HUES64 (cell line): ENCODE results near the gene CGNL1. TPM values are rescaled to one million over a fixed set of nuclear protein-coding genes. Genes with fewer than 3 reads are reported as not detected.

Experiments used
- H3K27ac ChIP-seq: 2 replicates; pipeline ENCODE4 v1.7.0; 2013; ENCODE audit warnings: low read depth, low read length, inconsistent platforms
- H3K27me3 ChIP-seq: 2 replicates; pipeline ENCODE4 v1.6.1; 2013; ENCODE audit warnings: mild to moderate bottlenecking, low read length; ENCODE audit not compliant: insufficient read depth
- H3K36me3 ChIP-seq: 2 replicates; pipeline ENCODE4 v1.6.1; 2013; ENCODE audit warnings: mild to moderate bottlenecking, low read length; ENCODE audit not compliant: insufficient read depth
- H3K4me1 ChIP-seq: 2 replicates; pipeline ENCODE4 v1.6.1; 2013; ENCODE audit warnings: mild to moderate bottlenecking, low read length, moderate library complexity; ENCODE audit not compliant: insufficient read depth
- H3K4me3 ChIP-seq: 2 replicates; pipeline ENCODE4 v1.5.1; 2013; ENCODE audit warnings: mild to moderate bottlenecking, low read length, moderate library complexity
- H3K9ac ChIP-seq: 2 replicates; pipeline ENCODE4 v1.6.1; 2013; ENCODE audit warnings: mild to moderate bottlenecking, low read depth, low read length
- H3K9me3 ChIP-seq: 2 replicates; pipeline ENCODE4 v1.6.1; 2013; ENCODE audit warnings: low read depth, low read length; ENCODE audit not compliant: insufficient read depth
- whole genome bisulfite sequencing: fragments of 150-250, 120-280 bp; methylation state at CpG from one replicate; pipeline ENCODE4 v1.1.7; 2013; ENCODE audit warnings: missing lambda C conversion rate; 5-methylcytosine and 5-hydroxymethylcytosine counted together
- polyA plus RNA-seq, 2 experiments: library from polyadenylated mRNA; stranded (reverse); fragments of 50-300 nt; gene quantifications; one replicate each; pipeline ENCODE4 v1.2.3, GENCODE V29; 2013

The CGNL1 gene, protein sequence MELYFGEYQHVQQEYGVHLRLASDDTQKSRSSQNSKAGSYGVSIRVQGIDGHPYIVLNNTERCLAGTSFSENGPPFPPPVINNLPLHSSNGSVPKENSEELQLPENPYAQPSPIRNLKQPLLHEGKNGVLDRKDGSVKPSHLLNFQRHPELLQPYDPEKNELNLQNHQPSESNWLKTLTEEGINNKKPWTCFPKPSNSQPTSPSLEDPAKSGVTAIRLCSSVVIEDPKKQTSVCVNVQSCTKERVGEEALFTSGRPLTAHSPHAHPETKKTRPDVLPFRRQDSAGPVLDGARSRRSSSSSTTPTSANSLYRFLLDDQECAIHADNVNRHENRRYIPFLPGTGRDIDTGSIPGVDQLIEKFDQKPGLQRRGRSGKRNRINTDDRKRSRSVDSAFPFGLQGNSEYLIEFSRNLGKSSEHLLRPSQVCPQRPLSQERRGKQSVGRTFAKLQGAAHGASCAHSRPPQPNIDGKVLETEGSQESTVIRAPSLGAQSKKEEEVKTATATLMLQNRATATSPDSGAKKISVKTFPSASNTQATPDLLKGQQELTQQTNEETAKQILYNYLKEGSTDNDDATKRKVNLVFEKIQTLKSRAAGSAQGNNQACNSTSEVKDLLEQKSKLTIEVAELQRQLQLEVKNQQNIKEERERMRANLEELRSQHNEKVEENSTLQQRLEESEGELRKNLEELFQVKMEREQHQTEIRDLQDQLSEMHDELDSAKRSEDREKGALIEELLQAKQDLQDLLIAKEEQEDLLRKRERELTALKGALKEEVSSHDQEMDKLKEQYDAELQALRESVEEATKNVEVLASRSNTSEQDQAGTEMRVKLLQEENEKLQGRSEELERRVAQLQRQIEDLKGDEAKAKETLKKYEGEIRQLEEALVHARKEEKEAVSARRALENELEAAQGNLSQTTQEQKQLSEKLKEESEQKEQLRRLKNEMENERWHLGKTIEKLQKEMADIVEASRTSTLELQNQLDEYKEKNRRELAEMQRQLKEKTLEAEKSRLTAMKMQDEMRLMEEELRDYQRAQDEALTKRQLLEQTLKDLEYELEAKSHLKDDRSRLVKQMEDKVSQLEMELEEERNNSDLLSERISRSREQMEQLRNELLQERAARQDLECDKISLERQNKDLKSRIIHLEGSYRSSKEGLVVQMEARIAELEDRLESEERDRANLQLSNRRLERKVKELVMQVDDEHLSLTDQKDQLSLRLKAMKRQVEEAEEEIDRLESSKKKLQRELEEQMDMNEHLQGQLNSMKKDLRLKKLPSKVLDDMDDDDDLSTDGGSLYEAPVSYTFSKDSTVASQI
- polyA plus RNA-seq (2013, experiment 1 of 2) = 16.7 TPM
- polyA plus RNA-seq (2013, experiment 2 of 2) = 17.6 TPM

DNA sequence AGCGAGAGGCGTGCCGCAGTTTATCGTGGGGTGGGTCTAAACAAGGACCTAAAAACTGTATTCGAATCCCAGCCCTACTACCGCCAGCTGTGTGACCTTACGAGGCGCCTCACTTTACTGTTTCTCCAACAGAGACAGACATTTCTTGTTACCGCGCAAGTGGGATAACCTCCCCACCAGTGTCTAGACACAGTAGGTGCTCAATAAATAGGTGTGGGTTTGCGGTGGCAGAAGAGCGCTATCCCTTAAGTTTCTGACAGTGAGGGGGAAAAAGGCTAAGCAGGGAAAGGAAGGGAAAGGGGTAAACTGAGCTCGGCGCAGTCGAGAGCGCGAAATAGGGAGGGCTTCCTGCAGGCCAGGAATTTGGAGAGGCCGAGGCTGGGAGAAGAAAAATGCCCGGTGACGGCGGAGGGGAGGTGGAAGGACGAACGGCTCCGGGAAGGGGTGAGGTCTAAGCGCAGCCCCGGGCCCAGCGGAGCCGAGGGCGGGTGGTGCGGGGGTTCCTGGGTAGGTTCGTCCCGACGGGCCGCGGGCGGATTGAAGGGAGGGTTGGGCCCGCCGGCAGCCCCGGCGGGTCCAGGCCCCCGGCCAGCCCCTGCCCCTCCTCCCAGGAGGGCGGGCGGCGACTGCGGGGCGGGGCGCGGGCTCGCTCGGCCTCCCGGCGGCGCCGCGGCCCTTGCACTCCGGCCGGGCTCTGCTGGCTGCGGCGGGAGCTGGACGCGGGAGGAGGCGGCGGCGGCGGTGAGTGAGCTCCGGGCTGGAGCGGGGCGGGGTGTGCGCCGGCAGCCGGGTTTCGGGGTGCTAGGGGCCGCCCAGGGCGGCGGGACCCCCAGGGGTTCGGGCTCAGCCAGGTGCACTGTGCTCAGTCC, at the start of gene CGNL1:
Gene CGNL1, plus strand, starts transcription at position 679 of the 869 bp plus-strand sequence. CDS start 61,495 bp downstream, outside the sequence.
- 14% methylated on average over 76 of the region's 76 CpGs for WGBS
- peaks cover 28% of the 10 kb centered on the region for H3K4me1 ChIP-seq
- peaks cover 12% of the 10 kb centered on the region for H3K27me3 ChIP-seq
- H3K4me3 ChIP-seq = peak within 1 kb of the TSS; percentile 55
- H3K9me3 ChIP-seq = no peaks in the 10 kb centered on the region
- peak within 1 kb of the TSS; percentile 58 for H3K9ac ChIP-seq
- no peak within 1 kb of the TSS for H3K27ac ChIP-seq
- no peaks in the 10 kb centered on the region for H3K36me3 ChIP-seq

DNA sequence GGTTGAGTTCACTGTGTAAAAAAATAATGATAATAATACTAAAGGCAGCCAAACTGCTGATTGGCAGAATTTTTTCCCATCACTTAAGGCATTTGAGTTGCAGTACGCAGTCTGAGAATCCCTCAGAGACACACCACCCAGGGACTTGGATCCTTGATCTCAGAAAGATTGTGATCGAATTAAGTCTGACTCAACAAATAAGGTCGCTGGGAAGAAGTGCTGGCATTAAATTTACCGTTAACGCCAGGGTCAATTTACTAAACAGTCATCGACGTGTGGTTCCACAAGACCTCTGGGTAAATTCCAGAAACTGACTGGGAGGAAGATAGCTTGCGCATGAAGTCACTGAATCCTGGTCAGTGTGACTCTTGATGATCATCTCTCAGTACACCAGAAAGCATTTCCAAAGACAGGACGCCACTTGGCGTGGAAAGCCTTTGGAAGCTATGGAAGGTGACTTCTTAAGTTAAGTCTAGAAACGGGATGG, 48.3 kb upstream of the CGNL1 start:
- 93% methylated on average over 11 of the region's 11 CpGs for WGBS
- no peaks in the 10 kb centered on the region for H3K27me3 ChIP-seq
- no peak overlapping the region for H3K4me3 ChIP-seq
- H3K27ac ChIP-seq = no peak overlapping the region
- H3K9ac ChIP-seq = no peak overlapping the region
- H3K9me3 ChIP-seq = no peaks in the 10 kb centered on the region
- H3K4me1 ChIP-seq = 0 out of 2 replicates have a peak, but pooled peaks cover 3% of the 10 kb centered on the region
- no peaks in the 10 kb centered on the region for H3K36me3 ChIP-seq

DNA sequence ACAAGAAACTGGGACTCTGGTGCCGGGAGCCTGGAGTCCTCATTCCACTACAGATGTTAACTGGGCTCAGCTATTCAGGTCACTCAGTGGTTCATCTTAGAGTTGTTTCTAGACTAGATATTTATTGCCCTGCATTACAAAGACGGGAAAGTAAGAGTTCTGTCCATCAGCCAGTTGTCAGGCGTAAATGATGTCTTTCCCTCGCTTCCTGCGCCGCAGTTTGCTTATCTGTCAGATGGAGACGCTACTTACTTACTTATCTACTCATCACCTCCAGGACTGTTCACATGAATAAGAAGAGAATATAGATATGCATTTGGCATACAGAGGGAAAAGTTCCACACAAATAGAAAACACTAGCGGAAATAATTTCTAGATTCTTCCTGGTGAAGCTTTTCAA, 47.8 kb upstream of the CGNL1 start:
- no peaks in the 10 kb centered on the region for H3K9me3 ChIP-seq
- H3K27me3 ChIP-seq = no peaks in the 10 kb centered on the region
- no peaks in the 10 kb centered on the region for H3K36me3 ChIP-seq
- H3K27ac ChIP-seq = no peak overlapping the region
- H3K4me3 ChIP-seq = no peak overlapping the region
- 96% methylated on average over 7 of the region's 8 CpGs for WGBS
- 0 out of 2 replicates have a peak, but pooled peaks cover 3% of the 10 kb centered on the region for H3K4me1 ChIP-seq
- no peak overlapping the region for H3K9ac ChIP-seq

DNA sequence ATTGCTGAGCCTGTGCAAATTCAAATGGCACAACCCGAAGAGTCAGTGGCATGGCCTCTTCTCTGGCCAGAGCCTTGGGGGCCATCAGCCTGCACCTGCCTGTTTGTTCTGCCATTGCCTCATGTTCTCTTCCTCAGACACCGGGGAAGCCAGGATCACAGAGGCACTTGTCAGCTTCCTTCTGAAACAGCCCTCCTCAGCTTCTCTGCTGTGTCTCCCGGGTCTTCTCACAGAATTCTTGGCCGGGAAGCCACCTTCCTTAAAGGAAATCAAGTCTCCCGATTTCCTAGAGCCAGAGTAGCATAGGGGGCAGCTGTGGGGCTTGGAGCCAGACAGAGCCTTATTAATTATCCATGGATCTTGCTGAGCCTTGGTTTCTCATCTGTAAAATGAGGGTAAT, 47.4 kb upstream of the CGNL1 start:
- no peaks in the 10 kb centered on the region for H3K27me3 ChIP-seq
- 90% methylated on average over 5 of the region's 5 CpGs for WGBS
- no peaks in the 10 kb centered on the region for H3K36me3 ChIP-seq
- no peak overlapping the region for H3K4me3 ChIP-seq
- 0 out of 2 replicates have a peak, but pooled peaks cover 3% of the 10 kb centered on the region for H3K4me1 ChIP-seq
- H3K9me3 ChIP-seq = no peaks in the 10 kb centered on the region
- no peak overlapping the region for H3K9ac ChIP-seq
- H3K27ac ChIP-seq = no peak overlapping the region

DNA sequence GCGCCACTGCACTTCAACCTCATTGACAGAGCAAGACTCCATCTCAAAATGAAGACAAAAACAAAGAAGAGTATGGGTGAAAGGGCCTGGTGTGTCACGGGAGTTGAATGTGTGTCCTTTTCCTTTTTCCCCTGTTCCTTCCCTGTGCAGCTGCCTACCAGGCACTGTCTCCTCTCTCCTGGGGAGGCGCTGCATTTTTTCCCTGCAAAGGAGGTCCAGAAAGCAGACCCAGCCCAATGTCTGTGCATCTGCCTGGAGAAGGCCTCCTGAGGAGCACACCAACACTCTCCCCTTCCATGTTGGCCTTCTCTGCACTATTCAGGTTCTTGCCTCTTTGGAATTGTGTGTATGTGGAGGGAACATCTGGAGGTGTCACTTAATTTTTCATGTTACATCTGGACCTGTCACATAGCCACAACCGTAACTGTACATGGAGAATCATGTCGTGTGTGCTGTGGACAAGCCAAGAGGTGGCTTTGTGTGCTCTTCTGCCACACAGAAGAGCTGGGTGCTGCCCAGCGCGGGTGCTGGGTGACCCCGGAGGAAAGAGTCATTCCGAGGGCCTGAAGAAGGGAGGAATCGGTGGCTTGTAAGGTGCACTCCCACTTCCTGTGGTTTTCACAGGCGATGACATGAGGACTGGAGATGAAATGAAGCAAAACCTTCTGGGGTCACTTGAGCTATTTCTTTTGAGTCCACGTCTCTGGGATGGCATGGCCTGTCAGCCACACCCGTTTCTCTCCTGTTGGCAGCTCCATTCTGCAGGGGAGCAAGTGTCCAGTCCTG, 46.5 kb upstream of the CGNL1 start:
- no peaks in the 10 kb centered on the region for H3K9me3 ChIP-seq
- H3K27me3 ChIP-seq = no peaks in the 10 kb centered on the region
- H3K36me3 ChIP-seq = no peaks in the 10 kb centered on the region
- H3K9ac ChIP-seq = no peak overlapping the region
- H3K27ac ChIP-seq = no peak overlapping the region
- WGBS = 92% methylated on average over 13 of the region's 13 CpGs
- H3K4me3 ChIP-seq = no peak overlapping the region
- 0 out of 2 replicates have a peak, but pooled peaks cover under 1% of the 10 kb centered on the region for H3K4me1 ChIP-seq

DNA sequence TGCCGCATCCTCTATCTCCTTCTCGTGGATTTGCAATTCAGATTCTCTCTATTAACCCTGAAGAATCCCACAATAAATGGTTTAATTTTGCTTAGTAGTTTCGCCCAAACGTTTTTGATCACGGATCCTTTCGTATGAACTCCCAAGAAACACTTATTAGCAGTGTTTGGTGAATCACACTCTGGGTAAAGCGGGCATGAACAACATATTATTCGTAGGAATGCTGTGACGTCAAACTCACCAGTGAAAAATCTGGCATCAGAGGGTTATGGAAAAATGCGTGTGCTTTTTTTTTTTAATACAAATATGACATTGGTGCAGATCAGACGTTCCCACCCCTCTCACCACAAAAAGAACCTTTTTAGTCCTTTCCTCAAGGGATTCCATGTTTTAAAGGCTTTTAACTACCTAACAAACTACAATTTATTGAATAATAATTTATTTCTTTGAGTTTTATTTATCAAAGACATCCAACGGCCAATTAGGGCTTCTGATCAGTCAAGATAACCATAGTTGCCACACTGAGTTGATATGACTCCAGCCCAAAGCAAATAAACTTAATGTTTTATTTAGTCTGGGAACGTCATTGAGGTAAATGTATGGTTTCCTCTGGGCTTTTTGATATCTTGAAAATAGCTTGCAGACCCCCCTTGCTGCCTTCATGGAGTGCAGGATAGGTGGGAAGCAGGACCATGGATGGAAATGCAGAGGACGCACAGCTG, 45.5 kb upstream of the CGNL1 start:
- H3K4me1 ChIP-seq = no peaks in the 10 kb centered on the region
- no peak overlapping the region for H3K27ac ChIP-seq
- H3K9ac ChIP-seq = no peak overlapping the region
- 87% methylated on average over 13 of the region's 14 CpGs for WGBS
- no peak overlapping the region for H3K4me3 ChIP-seq
- no peaks in the 10 kb centered on the region for H3K27me3 ChIP-seq
- no peaks in the 10 kb centered on the region for H3K9me3 ChIP-seq
- H3K36me3 ChIP-seq = no peaks in the 10 kb centered on the region

DNA sequence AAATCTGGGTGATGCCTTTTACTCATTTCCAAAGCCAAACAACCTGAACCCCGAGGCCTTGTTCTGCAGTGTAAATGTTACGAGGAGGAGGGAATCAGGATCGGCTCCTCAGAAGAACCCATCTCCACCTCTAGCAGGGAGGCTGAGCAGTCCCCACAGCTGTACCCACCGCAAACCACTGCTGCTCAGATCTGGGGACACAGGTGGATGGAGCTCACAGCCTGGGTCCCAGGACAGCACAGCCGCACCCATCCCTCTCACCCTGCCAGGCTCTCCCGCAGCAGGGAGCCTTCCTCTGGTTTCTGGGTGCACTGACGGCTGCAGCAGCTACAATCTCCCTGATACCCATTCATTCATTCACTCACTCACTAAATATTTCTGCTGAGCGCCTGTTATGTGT, 44.0 kb upstream of the CGNL1 start:
- Histone ChIP-seq H3K9me3 (no peaks in the 10 kb centered on the region), H3K4me1 (no peaks in the 10 kb centered on the region), H3K36me3 (no peaks in the 10 kb centered on the region), H3K9ac (no peak overlapping the region), H3K4me3 (no peak overlapping the region), H3K27ac (no peak overlapping the region), H3K27me3 (no peaks in the 10 kb centered on the region)
- 88% methylated on average over 8 of the region's 8 CpGs for WGBS

DNA sequence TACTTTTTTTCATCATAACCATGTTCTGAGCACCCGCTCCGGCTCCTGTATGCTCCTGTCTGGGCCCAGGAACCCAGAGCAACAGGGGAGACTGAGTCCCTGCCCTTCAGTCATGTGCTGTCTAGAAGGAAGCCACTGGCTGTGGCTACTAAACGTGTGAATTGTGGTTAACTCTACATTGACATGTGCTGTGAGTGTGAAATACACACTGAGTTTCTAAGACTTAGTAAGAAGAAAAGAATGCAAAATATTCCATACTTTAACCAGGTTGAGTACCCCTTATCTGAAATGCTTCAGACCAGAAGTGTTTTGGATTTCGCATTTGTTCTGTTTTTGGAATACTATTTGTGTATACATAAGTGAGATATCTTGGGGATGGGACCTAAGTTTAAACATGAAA, 42.8 kb upstream of the CGNL1 start:
- 90% methylated on average over 4 of the region's 4 CpGs for WGBS
- no peak overlapping the region for H3K4me3 ChIP-seq
- H3K27me3 ChIP-seq = no peaks in the 10 kb centered on the region
- no peaks in the 10 kb centered on the region for H3K36me3 ChIP-seq
- H3K9ac ChIP-seq = no peak overlapping the region
- H3K27ac ChIP-seq = no peak overlapping the region
- H3K9me3 ChIP-seq = no peaks in the 10 kb centered on the region
- 0 out of 2 replicates have a peak, but pooled peaks cover 4% of the 10 kb centered on the region for H3K4me1 ChIP-seq

DNA sequence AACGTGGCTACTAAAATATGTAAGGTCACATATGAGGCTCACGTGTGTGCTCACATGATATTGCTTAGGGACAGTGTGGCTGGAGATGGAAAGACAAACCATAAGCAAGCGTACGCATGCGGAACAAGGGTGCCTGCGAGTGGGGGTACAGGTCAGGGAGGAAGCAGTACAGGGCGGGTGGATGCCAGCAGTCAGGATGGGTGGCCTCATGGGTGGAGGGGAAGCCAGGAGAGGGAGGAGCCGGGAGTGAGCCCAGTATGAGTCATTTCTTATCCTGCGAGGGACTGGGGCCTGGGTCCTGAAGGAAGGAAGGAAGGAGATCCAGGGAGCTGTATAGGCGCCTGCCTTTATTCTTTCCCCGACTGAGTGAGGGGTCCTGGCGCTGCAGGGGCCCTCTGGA, 42.0 kb upstream of the CGNL1 start:
- H3K4me1 ChIP-seq = 0 out of 2 replicates have a peak, but pooled peaks cover 4% of the 10 kb centered on the region
- H3K27me3 ChIP-seq = no peaks in the 10 kb centered on the region
- H3K27ac ChIP-seq = no peak overlapping the region
- no peaks in the 10 kb centered on the region for H3K9me3 ChIP-seq
- no peak overlapping the region for H3K4me3 ChIP-seq
- no peaks in the 10 kb centered on the region for H3K36me3 ChIP-seq
- WGBS = 77% methylated on average over 12 of the region's 12 CpGs
- no peak overlapping the region for H3K9ac ChIP-seq
